Measurements from ENCODE around the gene RIOX2. TPM values are rescaled to one million over a fixed set of nuclear protein-coding genes. Genes with fewer than 3 reads are reported as not detected.

RIOX2 gene
- polyA plus RNA-seq, 1 donor from 2014 or later: 0.48 TPM

- Histone ChIP-seq H3K9me2 (ENCODE audit: insufficient read depth, low read length) (no peaks in the 10 kb centered on the region), H4K20me1 (ENCODE audit: insufficient read depth) (no peaks in the 10 kb centered on the region), H3K9ac (ENCODE audit: low read length) (no peak overlapping the region), H3K79me2 (replicated peaks; ENCODE audit: insufficient read depth, low read length) (no peaks in the 10 kb centered on the region), H3K4me3 (ENCODE audit: low read length) (no peak overlapping the region), H3K27me3 (ENCODE audit: insufficient read depth, low read depth, low read length) (no peaks in the 10 kb centered on the region), H3K27ac (ENCODE audit: low read length) (no peak overlapping the region), H2AFZ (ENCODE audit: low read depth, low read length) (no peak overlapping the region), H3F3A (ENCODE audit: insufficient read depth, low read length, poor library complexity, severe bottlenecking) (no peaks in the 10 kb centered on the region), H3K36me3 (ENCODE audit: insufficient read depth, low read length) (no peaks in the 10 kb centered on the region), H3K9me3 (ENCODE audit: low read length) (no peaks in the 10 kb centered on the region), H3K4me2 (ENCODE audit: low read length) (no peak overlapping the region)
- no peak for TF ChIP-seq MXI1 (conservative IDR thresholded peaks at IDR 0.05; ENCODE audit: poor library complexity, severe bottlenecking)
- TF ChIP-seq RAD21 (conservative IDR thresholded peaks at IDR 0.05): no peak
- no peak for TF ChIP-seq EP300 (conservative IDR thresholded peaks at IDR 0.05; ENCODE audit: poor library complexity, severe bottlenecking)
- TF ChIP-seq SMC3 (conservative IDR thresholded peaks at IDR 0.05; ENCODE audit: poor library complexity): no peak
- TF ChIP-seq POLR2AphosphoS5 (IDR thresholded peaks at IDR 0.05): no peak
- no peak for TF ChIP-seq EZH2 (IDR thresholded peaks at IDR 0.05; ENCODE audit: borderline replicate concordance, insufficient read depth, low read length, poor library complexity, severe bottlenecking)
- TF ChIP-seq REST (IDR thresholded peaks at IDR 0.05; ENCODE audit: borderline replicate concordance): no peak
- TF ChIP-seq TAF1 (IDR thresholded peaks at IDR 0.05; ENCODE audit: low read depth): no peak
- TF ChIP-seq CTCF (IDR thresholded peaks at IDR 0.05; ENCODE audit: poor library complexity, severe bottlenecking): no peak
Observed at GRCh38 chr3:98010194-98010882, 38.1 kb upstream of the RIOX2 start.

- Histone ChIP-seq H3K4me3 (ENCODE audit: low read length) (no peak overlapping the region), H3K9ac (ENCODE audit: low read length) (no peak overlapping the region), H3F3A (ENCODE audit: insufficient read depth, low read length, poor library complexity, severe bottlenecking) (no peaks in the 10 kb centered on the region), H3K9me2 (ENCODE audit: insufficient read depth, low read length) (no peaks in the 10 kb centered on the region), H3K27me3 (ENCODE audit: insufficient read depth, low read depth, low read length) (no peaks in the 10 kb centered on the region), H3K27ac (ENCODE audit: low read length) (no peak overlapping the region), H3K79me2 (replicated peaks; ENCODE audit: insufficient read depth, low read length) (no peaks in the 10 kb centered on the region), H3K36me3 (ENCODE audit: insufficient read depth, low read length) (no peaks in the 10 kb centered on the region), H4K20me1 (ENCODE audit: insufficient read depth) (no peaks in the 10 kb centered on the region), H3K4me2 (ENCODE audit: low read length) (no peak overlapping the region), H2AFZ (ENCODE audit: low read depth, low read length) (no peak overlapping the region), H3K9me3 (ENCODE audit: low read length) (no peaks in the 10 kb centered on the region)
- TF ChIP-seq TAF1 (IDR thresholded peaks at IDR 0.05; ENCODE audit: low read depth) (no peak), EP300 (conservative IDR thresholded peaks at IDR 0.05; ENCODE audit: poor library complexity, severe bottlenecking) (no peak), POLR2AphosphoS5 (IDR thresholded peaks at IDR 0.05) (no peak), CTCF (IDR thresholded peaks at IDR 0.05; ENCODE audit: poor library complexity, severe bottlenecking) (no peak), SMC3 (conservative IDR thresholded peaks at IDR 0.05; ENCODE audit: poor library complexity) (no peak), MXI1 (conservative IDR thresholded peaks at IDR 0.05; ENCODE audit: poor library complexity, severe bottlenecking) (no peak), EZH2 (IDR thresholded peaks at IDR 0.05; ENCODE audit: borderline replicate concordance, insufficient read depth, low read length, poor library complexity, severe bottlenecking) (no peak), REST (IDR thresholded peaks at IDR 0.05; ENCODE audit: borderline replicate concordance) (no peak), RAD21 (conservative IDR thresholded peaks at IDR 0.05) (no peak)
Observed at GRCh38 chr3:98008855-98009254, 36.6 kb upstream of the RIOX2 start.

Measured in neural cell (in vitro differentiated cells).